WI38 (cell line): Measurements from ENCODE around the gene GNA15.
"Not testable (repeated sequence)": the region's sequence is repeated elsewhere in the genome, so short reads cannot be mapped to it uniquely, and the experiment has no call there.

Experiments used
- H3K4me3 ChIP-seq: 2 replicates; pipeline ENCODE4 v1.5.1; 2011; ENCODE audit warnings: low read depth, mild to moderate bottlenecking, control low read depth, low read length
- TF ChIP-seq, protein P1 (sequence below): IDR thresholded peaks from 2 replicates; pipeline ENCODE4 v1.5.1; 2012; ENCODE audit warnings: low read depth, mild to moderate bottlenecking, control low read depth, low read length

GNA15 gene

DNA sequence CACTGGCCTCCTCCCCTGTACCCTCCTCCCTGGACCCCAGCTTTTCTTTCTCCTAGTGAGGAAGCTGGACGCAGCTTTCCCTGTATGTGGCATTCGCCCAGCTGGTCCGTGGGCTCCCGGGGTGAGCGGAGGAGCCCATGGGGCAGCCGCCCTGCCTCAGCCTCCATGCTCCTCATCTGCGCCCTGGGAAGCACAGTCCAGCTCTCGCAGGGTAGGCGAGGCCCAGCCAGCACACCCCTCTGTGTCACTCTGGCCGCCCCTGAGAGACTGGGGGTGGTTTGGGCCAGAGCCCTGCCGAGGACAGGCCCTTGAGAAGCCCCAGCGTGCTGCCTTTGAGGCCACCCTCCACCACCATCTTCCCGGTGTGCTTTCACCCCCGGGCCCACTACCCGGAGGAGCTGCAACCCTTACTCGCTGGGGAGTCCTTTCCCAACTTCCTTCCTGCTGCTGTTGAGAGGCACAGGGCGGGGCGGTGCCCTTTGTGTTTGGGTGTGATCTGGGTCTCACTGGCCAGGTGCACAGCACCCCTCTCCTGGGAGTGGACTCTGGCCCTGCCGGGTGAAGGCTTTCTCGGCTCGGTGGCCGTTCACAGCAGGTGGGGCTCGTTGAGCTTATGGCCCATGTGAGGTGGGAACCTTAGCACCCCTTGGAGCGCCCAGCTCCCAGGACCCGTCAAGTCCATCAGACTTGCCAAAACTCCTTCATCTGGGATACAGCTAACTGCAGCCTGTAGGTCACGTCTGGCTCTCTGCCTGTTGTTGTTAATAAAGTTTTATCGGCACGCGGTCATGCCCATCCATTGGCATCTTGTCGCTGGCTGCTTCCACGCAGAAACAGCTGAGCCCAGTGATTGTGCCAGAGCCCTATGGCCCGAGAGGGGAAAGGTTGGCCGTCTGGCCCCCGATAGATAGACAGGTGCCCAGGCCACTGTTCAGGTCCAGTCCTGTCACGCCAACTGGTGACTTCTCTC, 53.1 kb downstream of the GNA15 start:
- TF ChIP-seq, protein P1, sequence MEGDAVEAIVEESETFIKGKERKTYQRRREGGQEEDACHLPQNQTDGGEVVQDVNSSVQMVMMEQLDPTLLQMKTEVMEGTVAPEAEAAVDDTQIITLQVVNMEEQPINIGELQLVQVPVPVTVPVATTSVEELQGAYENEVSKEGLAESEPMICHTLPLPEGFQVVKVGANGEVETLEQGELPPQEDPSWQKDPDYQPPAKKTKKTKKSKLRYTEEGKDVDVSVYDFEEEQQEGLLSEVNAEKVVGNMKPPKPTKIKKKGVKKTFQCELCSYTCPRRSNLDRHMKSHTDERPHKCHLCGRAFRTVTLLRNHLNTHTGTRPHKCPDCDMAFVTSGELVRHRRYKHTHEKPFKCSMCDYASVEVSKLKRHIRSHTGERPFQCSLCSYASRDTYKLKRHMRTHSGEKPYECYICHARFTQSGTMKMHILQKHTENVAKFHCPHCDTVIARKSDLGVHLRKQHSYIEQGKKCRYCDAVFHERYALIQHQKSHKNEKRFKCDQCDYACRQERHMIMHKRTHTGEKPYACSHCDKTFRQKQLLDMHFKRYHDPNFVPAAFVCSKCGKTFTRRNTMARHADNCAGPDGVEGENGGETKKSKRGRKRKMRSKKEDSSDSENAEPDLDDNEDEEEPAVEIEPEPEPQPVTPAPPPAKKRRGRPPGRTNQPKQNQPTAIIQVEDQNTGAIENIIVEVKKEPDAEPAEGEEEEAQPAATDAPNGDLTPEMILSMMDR = no peak

DNA sequence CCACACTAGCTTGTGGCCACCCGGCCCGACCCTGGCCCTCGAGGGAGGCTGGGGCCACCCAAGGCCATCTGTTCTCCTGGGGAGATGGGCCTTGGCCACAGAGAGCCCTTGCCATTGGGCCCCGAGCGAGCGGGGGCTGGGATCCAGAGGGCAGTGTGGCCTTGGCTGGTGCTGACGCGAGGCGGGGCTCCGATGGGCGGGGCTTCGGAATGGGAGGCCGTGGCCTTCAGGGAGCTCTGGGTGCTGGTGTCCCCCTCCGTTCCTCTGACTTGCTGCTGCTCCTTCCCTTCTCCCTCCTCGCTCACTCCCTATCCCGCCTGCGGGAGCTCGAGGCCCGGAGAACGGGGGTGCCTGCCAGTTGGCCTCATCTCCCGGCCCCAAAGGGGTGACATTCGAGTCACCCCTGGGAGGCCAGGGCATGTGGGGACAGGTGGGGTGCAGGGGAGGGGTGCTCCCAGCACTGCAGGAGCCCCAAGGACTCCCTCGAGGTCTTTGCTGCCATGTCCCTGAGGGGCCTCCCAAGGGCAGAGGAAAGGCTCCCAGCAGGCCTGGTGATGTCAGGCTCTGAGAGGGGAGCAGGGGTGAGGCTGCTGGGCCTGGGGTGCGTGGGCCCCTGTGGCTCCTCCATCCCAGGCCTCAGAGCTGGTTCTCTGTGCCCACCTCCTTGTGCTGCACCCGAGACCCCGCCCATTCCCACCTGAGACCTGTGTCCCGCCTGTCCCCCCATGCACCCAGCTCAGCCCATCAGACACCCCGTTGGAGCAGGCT, 54.1 kb downstream of the GNA15 start:
- no peak overlapping the region for H3K4me3 ChIP-seq
- TF ChIP-seq, protein P1 = no peak

More for the DNA sequence above, 53.1 kb downstream of the GNA15 start:
- H3K4me3 ChIP-seq = no peak overlapping the region

DNA sequence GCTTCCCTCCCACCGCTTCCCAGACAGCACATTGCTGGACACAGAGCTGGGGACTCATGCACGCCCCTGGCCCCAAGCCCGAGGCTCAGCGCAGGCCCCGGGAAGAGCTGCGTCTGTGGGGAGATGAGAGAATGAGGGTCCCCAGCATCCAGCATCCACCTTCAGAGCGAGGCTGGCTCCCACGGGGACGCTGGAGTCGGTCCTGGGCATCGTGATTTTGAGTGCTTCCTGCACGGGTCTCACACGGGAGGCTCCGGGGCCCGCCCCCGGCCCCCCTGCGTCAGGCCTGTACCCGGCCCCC, 54.6 kb downstream of the GNA15 start:
- no peak overlapping the region for H3K4me3 ChIP-seq
- TF ChIP-seq, protein P1 = no peak

DNA sequence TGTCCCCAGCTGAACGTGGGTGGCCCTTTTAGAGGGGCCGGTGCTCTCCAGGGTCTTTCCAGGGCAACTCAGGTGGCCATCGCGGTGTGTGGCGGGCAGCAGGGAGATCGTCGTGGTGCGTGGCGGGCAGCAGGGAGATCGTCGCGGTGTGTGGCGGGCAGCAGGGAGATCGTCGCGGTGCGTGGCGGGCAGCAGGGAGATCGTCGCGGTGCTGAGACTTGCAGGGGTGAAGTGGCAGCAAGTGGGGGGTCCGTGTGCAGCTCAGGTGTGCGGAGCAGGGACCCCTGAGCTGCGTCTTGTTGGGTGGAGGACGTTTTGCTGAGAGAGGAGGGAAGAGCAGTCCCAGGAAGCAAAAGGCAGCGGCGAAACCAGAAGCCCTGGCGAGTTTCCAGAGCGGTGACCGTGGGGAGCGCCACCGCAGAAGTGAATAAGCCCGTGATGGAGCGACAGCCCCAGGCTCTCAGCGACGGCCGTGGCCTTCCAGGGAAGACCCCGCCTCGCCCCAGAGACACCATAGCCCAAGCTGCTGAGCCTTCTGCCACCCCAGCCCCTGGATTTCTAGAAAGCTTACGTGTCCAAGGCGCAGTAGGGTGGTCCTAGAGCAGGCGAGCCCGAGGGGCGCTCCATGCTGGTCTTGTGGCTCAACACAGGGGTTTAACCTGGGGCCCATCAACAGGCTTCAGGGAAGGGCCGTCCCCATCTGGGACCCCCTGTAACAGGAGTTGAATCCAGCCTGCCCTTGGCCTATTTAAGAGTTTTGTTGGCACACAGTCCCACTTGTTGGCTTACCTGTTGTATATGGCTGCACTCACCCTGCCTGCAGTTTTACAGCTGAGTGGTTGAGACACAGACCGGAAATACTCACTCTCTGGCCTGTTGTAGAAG, 55.3 kb downstream of the GNA15 start:
- no peak overlapping the region for H3K4me3 ChIP-seq
- TF ChIP-seq, protein P1 = no peak

DNA sequence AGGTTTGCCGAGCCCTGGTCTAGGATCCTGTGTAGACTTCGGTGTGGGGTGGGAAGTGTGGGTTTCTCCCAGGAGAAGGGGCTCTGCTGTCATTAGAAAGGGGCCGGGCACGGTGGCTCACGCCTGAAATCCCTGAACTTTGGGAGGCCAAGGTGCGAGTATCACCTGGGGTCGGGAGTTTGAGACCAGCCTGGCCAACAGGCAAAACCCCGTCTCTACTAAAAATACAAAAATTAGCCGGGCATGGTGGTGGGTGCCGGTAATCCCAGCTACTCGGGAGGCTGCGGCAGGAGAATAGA, 55.9 kb downstream of the GNA15 start:
- not testable (repeated sequence) for H3K4me3 ChIP-seq

DNA sequence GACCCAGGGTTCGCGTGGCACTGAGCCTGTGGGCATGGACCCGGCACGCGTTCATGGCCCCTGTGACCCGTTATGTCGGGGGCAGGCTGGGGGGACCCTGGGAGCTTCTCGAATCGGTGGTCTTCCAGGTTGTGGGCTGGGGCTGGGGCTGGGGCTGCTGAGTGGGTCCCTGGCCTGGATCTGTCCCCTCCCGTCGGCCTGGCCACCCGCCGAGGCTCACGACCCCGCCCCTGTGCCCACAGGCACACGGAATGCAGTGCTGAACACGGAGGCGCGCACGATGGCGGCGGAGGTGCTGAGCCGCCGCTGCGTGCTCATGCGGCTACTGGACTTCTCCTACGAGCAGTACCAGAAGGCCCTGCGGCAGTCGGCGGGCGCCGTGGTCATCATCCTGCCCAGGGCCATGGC, 56.4 kb downstream of the GNA15 start:
- TF ChIP-seq, protein P1 = no peak
- H3K4me3 ChIP-seq = no peak overlapping the region

DNA sequence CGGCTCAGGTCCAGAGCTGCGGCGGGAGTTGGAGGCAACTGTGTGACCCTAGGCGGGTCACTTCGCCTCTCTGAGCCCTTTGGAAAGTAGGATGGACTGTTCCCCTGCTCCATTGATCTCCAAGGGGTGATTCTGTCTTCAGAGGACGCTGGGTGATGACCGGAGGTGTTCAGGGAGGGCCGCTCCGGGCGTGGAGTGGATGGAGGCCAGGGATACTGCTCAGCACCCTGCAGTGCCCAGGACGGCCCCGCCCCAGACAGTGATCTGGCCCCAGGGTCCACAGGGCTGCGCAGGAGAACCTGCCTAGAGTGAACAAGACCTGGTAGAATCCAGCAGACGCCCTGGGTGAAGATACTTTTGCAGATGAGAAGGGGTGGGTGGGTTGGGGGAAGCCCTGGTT, 56.9 kb downstream of the GNA15 start:
- TF ChIP-seq, protein P1 = no peak
- H3K4me3 ChIP-seq = no peak overlapping the region
